Body of pancreas (tissue), 4 donors: ENCODE measurements around the gene SPTB. TPM values are rescaled to one million over a fixed set of nuclear protein-coding genes. Genes with fewer than 3 reads are reported as not detected.

Source experiments
- ATAC-seq: fragments of 150-250 bp; one replicate; pipeline ENCODE4 v1.9.1; 2016
- DNase-seq, 4 donors: peaks; one replicate each; pipeline ENCODE4 v3.0.0-alpha.2; 2019
- H3K27ac ChIP-seq, 4 donors: fragments of 200-600 bp; sonication (generic); 1 replicate in 3 of 4; 2 replicates in 1 of 4; pipeline versions ENCODE4 v1.5.1 to v1.6.1; 2016 to 2019; ENCODE audit warnings: mild to moderate bottlenecking in 1 of 4, mixed read lengths in 1 of 4, moderate library complexity in 1 of 4
- H3K27me3 ChIP-seq, 2 donors: fragments of 200-600 bp; sonication (generic); one replicate each; pipeline ENCODE4 v1.6.0; 2016; ENCODE audit warnings: mild to moderate bottlenecking in 1 of 2
- H3K36me3 ChIP-seq, 2 donors: fragments of 200-600 bp; sonication (generic); replicated peaks in 1 of 2; 2 replicates each; pipeline ENCODE4 v1.5.1; 2016; ENCODE audit warnings: low read depth in 2 of 2; ENCODE audit not compliant: insufficient read depth in 1 of 2
- H3K4me1 ChIP-seq: fragments of 200-600 bp; sonication (generic); one replicate; pipeline ENCODE4 v1.6.0; 2016
- H3K4me3 ChIP-seq, 2 donors: fragments of 200-600 bp; sonication (generic); 1 replicate in 1 of 2; 2 replicates in 1 of 2; pipeline ENCODE4 v1.5.1; 2016 to 2019
- H3K9me3 ChIP-seq, 3 donors: fragments of 200-600 bp; sonication (generic); 1 replicate in 2 of 3; 2 replicates in 1 of 3; pipeline ENCODE4 v1.5.1; 2016
- POLR2A ChIP-seq, 3 donors: fragments of 450-650 bp; IDR thresholded peaks; one replicate each; pipeline ENCODE4 v1.6.1; 2016; ENCODE audit warnings: antibody characterized with exemption in 3 of 3, mild to moderate bottlenecking in 2 of 3
- WGBS, 2 donors: methylation state at CpG; one replicate each; pipeline ENCODE4 v1.1.5; 2017; 5-methylcytosine and 5-hydroxymethylcytosine counted together
- intact Hi-C: fragments of 100-400 bp; cut with DNase I; formaldehyde crosslinking; loops from one replicate; pipeline ENCODE4 v1.15.1; 2023
- total RNA-seq, 2 donors: library from RNA; depleted of rRNA; stranded (reverse); fragments of >200 nt; gene quantifications; one replicate each; pipeline ENCODE4 v1.1.0, GENCODE V29; 2016
- TF ChIP-seq, protein P1 (sequence below), 7 experiments: fragments of 450-650 bp in 4 of 7; fragments of 200-600 bp in 3 of 7; sonication (generic) in 3 of 7; IDR thresholded peaks; one replicate each; pipeline ENCODE4 v1.5.1; 2016 to 2019; ENCODE audit warnings: antibody characterized with exemption in 7 of 7

SPTB gene
- total RNA-seq, 2 donors from 2014 or later, result 3.4 to 8.6 TPM

DNA sequence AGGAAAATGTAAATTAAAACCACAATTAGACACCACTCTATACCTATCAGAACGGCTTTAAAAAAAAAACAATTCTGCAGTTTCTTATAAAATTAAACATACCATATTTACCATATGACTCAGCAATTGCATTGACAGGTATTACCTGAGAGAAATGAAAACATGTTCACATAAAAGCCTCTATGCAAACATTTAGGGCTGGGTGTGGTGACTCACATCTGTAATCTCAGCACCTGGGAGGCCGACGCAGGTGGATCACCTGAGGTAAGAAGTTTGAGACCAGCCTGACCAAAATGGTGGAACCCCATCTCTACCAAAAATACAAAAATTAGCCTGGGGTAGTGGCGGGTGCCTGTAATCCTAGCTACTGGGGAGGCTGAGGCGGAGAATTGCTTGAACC, 41.1 kb downstream of the SPTB start:
- no peak for DNase-seq
- no peak overlapping the region for H3K27ac ChIP-seq
- intact Hi-C loops, result no loop called here
- 92 to 95% methylated on average over 5 of the region's 5 CpGs for WGBS, 2 donors
- no peak for ATAC-seq
- TF ChIP-seq POLR2A (IDR thresholded peaks at IDR 0.05), result no peak
- TF ChIP-seq, protein P1, sequence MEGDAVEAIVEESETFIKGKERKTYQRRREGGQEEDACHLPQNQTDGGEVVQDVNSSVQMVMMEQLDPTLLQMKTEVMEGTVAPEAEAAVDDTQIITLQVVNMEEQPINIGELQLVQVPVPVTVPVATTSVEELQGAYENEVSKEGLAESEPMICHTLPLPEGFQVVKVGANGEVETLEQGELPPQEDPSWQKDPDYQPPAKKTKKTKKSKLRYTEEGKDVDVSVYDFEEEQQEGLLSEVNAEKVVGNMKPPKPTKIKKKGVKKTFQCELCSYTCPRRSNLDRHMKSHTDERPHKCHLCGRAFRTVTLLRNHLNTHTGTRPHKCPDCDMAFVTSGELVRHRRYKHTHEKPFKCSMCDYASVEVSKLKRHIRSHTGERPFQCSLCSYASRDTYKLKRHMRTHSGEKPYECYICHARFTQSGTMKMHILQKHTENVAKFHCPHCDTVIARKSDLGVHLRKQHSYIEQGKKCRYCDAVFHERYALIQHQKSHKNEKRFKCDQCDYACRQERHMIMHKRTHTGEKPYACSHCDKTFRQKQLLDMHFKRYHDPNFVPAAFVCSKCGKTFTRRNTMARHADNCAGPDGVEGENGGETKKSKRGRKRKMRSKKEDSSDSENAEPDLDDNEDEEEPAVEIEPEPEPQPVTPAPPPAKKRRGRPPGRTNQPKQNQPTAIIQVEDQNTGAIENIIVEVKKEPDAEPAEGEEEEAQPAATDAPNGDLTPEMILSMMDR (IDR thresholded peaks at IDR 0.05), result no peak
- no peak overlapping the region for H3K4me3 ChIP-seq
- no peaks in the 10 kb centered on the region for H3K27me3 ChIP-seq
- no peaks in the 10 kb centered on the region for H3K36me3 ChIP-seq
- H3K4me1 ChIP-seq, result no peaks in the 10 kb centered on the region
- H3K9me3 ChIP-seq, result no peaks in the 10 kb centered on the region

DNA sequence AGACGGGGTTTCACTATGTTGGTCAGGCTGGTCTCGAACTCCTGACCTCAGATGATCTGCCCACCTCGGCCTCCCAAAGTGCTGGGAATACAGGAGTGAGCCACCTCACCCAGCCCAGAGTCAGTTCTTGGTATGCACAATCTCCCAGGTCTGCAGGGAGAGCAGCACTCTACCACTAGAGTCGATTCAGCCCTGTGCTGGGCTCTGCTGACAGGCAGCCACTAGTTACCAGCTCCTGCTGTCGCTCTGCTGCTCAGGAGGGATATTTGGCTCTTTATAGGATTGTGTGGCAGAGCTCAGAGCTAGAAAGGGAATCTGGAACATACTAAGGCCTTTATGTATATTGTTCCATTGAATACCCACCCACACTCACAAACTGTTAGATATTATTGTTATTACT, 44.3 kb downstream of the SPTB start:
- no peaks in the 10 kb centered on the region for H3K36me3 ChIP-seq
- DNase-seq (no peak), ATAC-seq (no peak)
- no peak overlapping the region for H3K4me3 ChIP-seq
- WGBS, 2 donors, result 76 to 88% methylated on average over 5 of the region's 5 CpGs
- no peak overlapping the region for H3K27ac ChIP-seq
- H3K9me3 ChIP-seq, result no peaks in the 10 kb centered on the region
- H3K4me1 ChIP-seq, result no peaks in the 10 kb centered on the region
- intact Hi-C loops, result no loop called here
- no peak for TF ChIP-seq POLR2A (IDR thresholded peaks at IDR 0.05)
- TF ChIP-seq, protein P1 (IDR thresholded peaks at IDR 0.05), result no peak
- H3K27me3 ChIP-seq, result no peaks in the 10 kb centered on the region

DNA sequence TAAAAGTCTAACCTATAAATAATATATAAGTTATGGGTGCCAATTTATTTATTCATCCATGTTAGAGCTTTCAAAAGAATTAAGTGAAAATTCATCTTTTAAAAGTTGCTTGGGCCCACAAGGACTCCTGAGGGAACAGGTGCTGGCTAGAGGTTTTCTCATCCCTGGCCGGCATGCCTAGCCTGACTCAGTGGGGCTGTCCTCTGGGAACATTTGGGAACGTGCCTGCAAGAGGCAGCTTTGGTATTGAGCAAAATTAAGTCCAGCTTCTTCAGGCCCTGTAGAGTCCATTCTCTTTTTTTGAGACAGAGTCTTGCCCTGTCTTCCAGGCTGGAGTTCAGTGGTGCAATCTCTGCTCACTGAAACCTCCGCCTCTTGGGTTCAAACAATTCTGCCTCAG, 44.7 kb downstream of the SPTB start:
- ATAC-seq (no peak), DNase-seq (no peak)
- TF ChIP-seq POLR2A (IDR thresholded peaks at IDR 0.05), result no peak
- TF ChIP-seq, protein P1 (IDR thresholded peaks at IDR 0.05), result no peak
- Histone ChIP-seq H3K27me3 (no peaks in the 10 kb centered on the region), H3K9me3 (no peaks in the 10 kb centered on the region), H3K36me3 (no peaks in the 10 kb centered on the region), H3K4me3 (no peak overlapping the region), H3K4me1 (no peaks in the 10 kb centered on the region), H3K27ac (no peak overlapping the region)
- intact Hi-C loops, result no loop called here
- WGBS, 2 donors, result 75 to 82% methylated on average over 3 of the region's 3 CpGs

DNA sequence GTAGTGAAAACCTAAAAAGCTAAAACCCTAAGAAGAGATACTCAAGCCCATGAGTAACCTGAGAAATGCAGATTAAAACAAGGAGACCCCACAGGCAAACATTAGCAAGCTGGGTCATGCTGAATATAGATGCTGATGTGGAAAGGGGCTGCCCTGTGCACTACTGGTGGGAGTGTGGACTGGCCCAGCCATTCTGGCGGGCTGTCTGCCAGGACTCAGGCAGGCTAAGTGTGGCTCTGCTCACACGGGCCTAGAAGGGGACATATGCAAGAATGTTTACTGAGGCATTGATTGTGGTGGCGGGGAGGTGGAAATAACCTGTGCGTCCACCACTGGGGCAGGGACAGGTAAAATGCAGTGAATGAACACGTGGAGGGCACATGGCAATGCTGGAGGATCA, 48.3 kb downstream of the SPTB start:
- Histone ChIP-seq H3K27me3 (no peaks in the 10 kb centered on the region), H3K9me3 (no peaks in the 10 kb centered on the region)

DNA sequence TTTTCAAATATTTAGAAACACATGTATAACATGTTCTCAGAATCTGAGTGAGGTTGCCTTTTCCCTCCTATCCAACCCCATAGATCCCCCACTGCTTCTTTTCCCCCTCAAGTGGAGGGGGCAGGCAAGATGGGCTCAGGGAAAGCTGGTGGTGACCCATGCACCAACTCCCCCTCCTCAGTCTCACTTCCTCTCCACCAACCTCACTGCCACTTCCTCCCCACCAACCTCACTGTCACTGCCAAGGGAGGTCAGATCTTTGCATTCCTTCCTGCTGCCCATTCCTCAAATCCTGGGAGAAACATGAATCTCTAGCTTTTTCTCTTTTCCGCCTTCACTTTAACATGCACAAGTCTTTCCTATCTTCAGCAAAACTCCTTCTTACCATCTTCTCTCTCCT, 48.7 kb downstream of the SPTB start:
- WGBS, 2 donors, result 89 to 93% methylated on average over 1 of the region's 1 CpG
- Histone ChIP-seq H3K9me3 (no peaks in the 10 kb centered on the region), H3K27ac (no peak overlapping the region), H3K4me1 (no peaks in the 10 kb centered on the region), H3K4me3 (no peak overlapping the region), H3K27me3 (no peaks in the 10 kb centered on the region), H3K36me3 (no peaks in the 10 kb centered on the region)
- ATAC-seq, result no peak
- TF ChIP-seq, protein P1 (IDR thresholded peaks at IDR 0.05), result no peak
- no peak for TF ChIP-seq POLR2A (IDR thresholded peaks at IDR 0.05)
- intact Hi-C loops, result no loop called here
- DNase-seq, result no peak

More for the DNA sequence above, 48.3 kb downstream of the SPTB start:
- ATAC-seq, result no peak
- no peak overlapping the region for H3K4me3 ChIP-seq
- intact Hi-C loops, result no loop called here
- TF ChIP-seq POLR2A (IDR thresholded peaks at IDR 0.05), result no peak
- TF ChIP-seq, protein P1 (IDR thresholded peaks at IDR 0.05), result no peak
- H3K4me1 ChIP-seq, result no peaks in the 10 kb centered on the region
- no peak overlapping the region for H3K27ac ChIP-seq
- 66 to 71% methylated on average over 5 of the region's 5 CpGs for WGBS, 2 donors
- H3K36me3 ChIP-seq, result no peaks in the 10 kb centered on the region
- DNase-seq, result no peak
